Lower leg skin (tissue), 3 donors: ENCODE data around the gene XPNPEP3.

Experiments used
- CTCF ChIP-seq, 3 donors: fragments of 450-650 bp; IDR thresholded peaks; one replicate each; pipeline ENCODE4 v1.5.1; 2016; ENCODE audit warnings: antibody characterized with exemption in 3 of 3, mild to moderate bottlenecking in 3 of 3, moderate library complexity in 2 of 3
- POLR2A ChIP-seq, 2 donors: fragments of 450-650 bp; IDR thresholded peaks; one replicate each; pipeline ENCODE4 v1.6.1; 2016 to 2017; ENCODE audit warnings: antibody characterized with exemption in 2 of 2, mild to moderate bottlenecking in 1 of 2, moderate library complexity in 1 of 2

- TF ChIP-seq CTCF (IDR thresholded peaks at IDR 0.05) (no peak), POLR2A (IDR thresholded peaks at IDR 0.05) (no peak)
Observed at GRCh38 chr22:40890881-40891280, 33.9 kb downstream of the XPNPEP3 start.
